Neural progenitor cell (in vitro differentiated cells): Measurements from ENCODE around the gene TMEM214. TPM values are rescaled to one million over a fixed set of nuclear protein-coding genes. Genes with fewer than 3 reads are reported as not detected.

Experiments used
- DNase-seq: peaks from one replicate; pipeline ENCODE4 v3.0.0-alpha.2; 2016; ENCODE audit warnings: low spot score
- H2AFZ ChIP-seq: fragments of 200-600 bp; sonication (generic); replicated peaks from 2 replicates; pipeline ENCODE4 v1.6.1; 2016; ENCODE audit warnings: antibody characterized with exemption
- H3F3A ChIP-seq: fragments of 200-600 bp; sonication (generic); 2 replicates; pipeline ENCODE4 v1.6.1; 2016; ENCODE audit warnings: antibody characterized with exemption, low read depth
- H3K27ac ChIP-seq: fragments of 200-600 bp; sonication (generic); 2 replicates; pipeline ENCODE4 v1.5.1; 2016; ENCODE audit warnings: mild to moderate bottlenecking
- H3K27me3 ChIP-seq: fragments of 200-600 bp; sonication (generic); 2 replicates; pipeline ENCODE4 v1.6.1; 2016; ENCODE audit warnings: mild to moderate bottlenecking, moderate library complexity
- H3K36me3 ChIP-seq: fragments of 200-600 bp; sonication (generic); 2 replicates; pipeline ENCODE4 v1.5.1; 2016
- H3K4me1 ChIP-seq: fragments of 200-600 bp; sonication (generic); 2 replicates; pipeline ENCODE4 v1.6.1; 2016; ENCODE audit warnings: mixed run types
- H3K4me2 ChIP-seq: fragments of 200-600 bp; sonication (generic); 2 replicates; pipeline ENCODE4 v1.6.1; 2016
- H3K4me3 ChIP-seq: fragments of 200-600 bp; sonication (generic); 2 replicates; pipeline ENCODE4 v1.5.1; 2016
- H3K79me2 ChIP-seq: fragments of 200-600 bp; sonication (generic); 2 replicates; pipeline ENCODE4 v1.6.1; 2016; ENCODE audit warnings: low read depth
- H3K9ac ChIP-seq: fragments of 200-600 bp; sonication (generic); 2 replicates; pipeline ENCODE4 v1.6.1; 2016
- H3K9me3 ChIP-seq: fragments of 200-600 bp; sonication (generic); 2 replicates; pipeline ENCODE4 v1.5.1; 2016; ENCODE audit warnings: low read depth
- H4K20me1 ChIP-seq: fragments of 200-600 bp; sonication (generic); 2 replicates; pipeline ENCODE4 v1.6.1; 2016; ENCODE audit warnings: low read depth
- H3K27ac Mint-ChIP-seq: 3 replicates; pipeline ENCODE4 v1.8.0; 2021; ENCODE audit warnings: mixed read lengths
- H3K27me3 Mint-ChIP-seq: 2 replicates; pipeline ENCODE4 v1.8.0; 2022; ENCODE audit warnings: low read depth, mild to moderate bottlenecking, inconsistent platforms, moderate library complexity, mixed read lengths; ENCODE audit not compliant: insufficient read depth
- H3K36me3 Mint-ChIP-seq: 3 replicates; pipeline ENCODE4 v1.8.0; 2021; ENCODE audit warnings: mixed read lengths
- H3K4me1 Mint-ChIP-seq: 3 replicates; pipeline ENCODE4 v1.8.0; 2021; ENCODE audit warnings: mixed read lengths
- H3K4me3 Mint-ChIP-seq: 3 replicates; pipeline ENCODE4 v1.8.0; 2021; ENCODE audit warnings: mild to moderate bottlenecking, moderate library complexity, mixed read lengths
- H3K9me3 Mint-ChIP-seq: 3 replicates; pipeline ENCODE4 v1.8.0; 2020; ENCODE audit warnings: mixed read lengths
- EZH2 ChIP-seq: fragments of 200-600 bp; sonication (generic); IDR thresholded peaks from 2 replicates; pipeline ENCODE4 v1.6.1; 2017; ENCODE audit warnings: antibody characterized with exemption, mild to moderate bottlenecking, moderate library complexity
- EZH2phosphoT487 ChIP-seq: fragments of 200-600 bp; sonication (generic); IDR thresholded peaks from 2 replicates; pipeline ENCODE4 v1.6.1; 2017; ENCODE audit warnings: antibody characterized with exemption
- total RNA-seq: library from RNA; depleted of rRNA; stranded (reverse); fragments of >200 nt; gene quantifications from 2 replicates; pipeline ENCODE4 v1.2.3, GENCODE V29; 2015; ENCODE audit warnings: low replicate concordance
- TF ChIP-seq, protein P1 (sequence below): fragments of 200-600 bp; sonication (generic); IDR thresholded peaks from 2 replicates; pipeline ENCODE4 v1.5.1; 2017; ENCODE audit warnings: antibody characterized with exemption, mild to moderate bottlenecking

Gene TMEM214
- total RNA-seq, 1 donor from 2014 or later = 18.1 TPM

DNA sequence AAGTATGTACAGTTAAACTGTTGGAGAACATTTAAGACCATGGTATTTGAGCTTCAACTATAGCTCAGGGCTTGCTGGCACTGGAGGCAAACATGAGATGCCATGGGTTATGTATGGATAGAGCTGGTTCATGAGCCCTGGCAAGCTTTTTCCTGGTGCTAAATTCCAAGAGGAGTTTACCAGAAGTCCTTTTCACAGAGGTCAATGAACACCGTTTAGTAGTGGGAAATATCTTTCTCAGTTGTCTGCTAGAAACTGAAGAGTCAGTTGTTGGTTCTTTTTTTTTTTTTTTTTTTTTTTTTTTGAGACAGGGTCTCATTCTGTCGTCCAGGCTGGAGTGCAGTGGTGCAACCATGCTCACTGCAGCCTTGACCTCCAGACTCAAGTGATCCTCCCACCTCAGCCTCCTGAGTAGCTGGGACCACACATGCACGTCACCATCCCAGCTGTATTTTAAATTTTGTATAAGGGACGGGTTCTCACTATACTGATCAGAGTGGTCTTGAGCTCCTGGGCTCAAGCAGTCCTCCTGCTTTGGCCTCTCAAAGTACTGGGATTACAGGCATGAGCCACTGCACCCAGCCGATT lies 55.2 kb downstream of the TMEM214 start:
- no peaks in the 10 kb centered on the region for H3K36me3 Mint-ChIP-seq
- peaks cover 19% of the 10 kb centered on the region for H3K27me3 ChIP-seq
- H3K4me3 Mint-ChIP-seq = peak overlapping the region; percentile 84
- TF ChIP-seq EZH2 (no peak), EZH2phosphoT487 (no peak)
- TF ChIP-seq, protein P1, sequence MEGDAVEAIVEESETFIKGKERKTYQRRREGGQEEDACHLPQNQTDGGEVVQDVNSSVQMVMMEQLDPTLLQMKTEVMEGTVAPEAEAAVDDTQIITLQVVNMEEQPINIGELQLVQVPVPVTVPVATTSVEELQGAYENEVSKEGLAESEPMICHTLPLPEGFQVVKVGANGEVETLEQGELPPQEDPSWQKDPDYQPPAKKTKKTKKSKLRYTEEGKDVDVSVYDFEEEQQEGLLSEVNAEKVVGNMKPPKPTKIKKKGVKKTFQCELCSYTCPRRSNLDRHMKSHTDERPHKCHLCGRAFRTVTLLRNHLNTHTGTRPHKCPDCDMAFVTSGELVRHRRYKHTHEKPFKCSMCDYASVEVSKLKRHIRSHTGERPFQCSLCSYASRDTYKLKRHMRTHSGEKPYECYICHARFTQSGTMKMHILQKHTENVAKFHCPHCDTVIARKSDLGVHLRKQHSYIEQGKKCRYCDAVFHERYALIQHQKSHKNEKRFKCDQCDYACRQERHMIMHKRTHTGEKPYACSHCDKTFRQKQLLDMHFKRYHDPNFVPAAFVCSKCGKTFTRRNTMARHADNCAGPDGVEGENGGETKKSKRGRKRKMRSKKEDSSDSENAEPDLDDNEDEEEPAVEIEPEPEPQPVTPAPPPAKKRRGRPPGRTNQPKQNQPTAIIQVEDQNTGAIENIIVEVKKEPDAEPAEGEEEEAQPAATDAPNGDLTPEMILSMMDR = no peak
- no peak overlapping the region for H2AFZ ChIP-seq
- no peaks in the 10 kb centered on the region for H3K36me3 ChIP-seq
- H3K27ac ChIP-seq = no peak overlapping the region
- H3F3A ChIP-seq = peaks cover 16% of the 10 kb centered on the region
- no peaks in the 10 kb centered on the region for H3K9me3 ChIP-seq
- H3K4me3 ChIP-seq = peak overlapping the region; percentile 61
- no peaks in the 10 kb centered on the region for H3K9me3 Mint-ChIP-seq
- H3K4me1 Mint-ChIP-seq = peaks cover 20% of the 10 kb centered on the region
- peaks cover 3% of the 10 kb centered on the region for H3K79me2 ChIP-seq
- H3K4me1 ChIP-seq = peaks cover 10% of the 10 kb centered on the region
- no peaks in the 10 kb centered on the region for H4K20me1 ChIP-seq
- peaks cover 6% of the 10 kb centered on the region for H3K27me3 Mint-ChIP-seq
- peak overlapping the region; percentile 97 for H3K4me2 ChIP-seq
- no peak overlapping the region for H3K9ac ChIP-seq
- no peak overlapping the region for H3K27ac Mint-ChIP-seq
- no peak for DNase-seq

DNA sequence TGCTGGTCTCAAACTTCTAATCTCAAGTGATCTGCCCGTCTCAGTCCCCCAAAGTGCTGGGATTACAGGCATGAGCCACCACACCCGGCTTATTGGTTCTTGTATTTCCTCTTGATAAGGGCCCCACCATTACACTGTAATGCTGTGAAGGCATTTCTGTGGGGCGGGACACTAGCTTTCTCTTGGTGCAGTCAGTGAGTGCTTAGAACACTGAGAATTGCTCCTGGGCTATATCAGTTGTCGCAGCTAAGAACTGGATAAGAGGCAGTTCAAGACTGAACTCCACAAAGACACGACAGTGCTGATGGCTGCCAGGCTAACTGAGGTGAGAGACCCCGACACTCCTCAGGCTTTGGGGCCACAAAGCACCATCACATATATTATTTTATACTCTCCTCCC lies 55.9 kb downstream of the TMEM214 start:
- no peak overlapping the region for H3K27ac Mint-ChIP-seq
- H3K27me3 Mint-ChIP-seq = peaks cover 6% of the 10 kb centered on the region
- H3K36me3 Mint-ChIP-seq = no peaks in the 10 kb centered on the region
- peaks cover 16% of the 10 kb centered on the region for H3F3A ChIP-seq
- no peak overlapping the region for H3K27ac ChIP-seq
- peaks cover 17% of the 10 kb centered on the region for H3K4me1 Mint-ChIP-seq
- TF ChIP-seq EZH2 (no peak), EZH2phosphoT487 (no peak)
- TF ChIP-seq, protein P1 = no peak
- H3K4me3 Mint-ChIP-seq = peak overlapping the region; percentile 38
- no peaks in the 10 kb centered on the region for H3K9me3 ChIP-seq
- H3K9ac ChIP-seq = no peak overlapping the region
- peaks cover 3% of the 10 kb centered on the region for H3K79me2 ChIP-seq
- peaks cover 19% of the 10 kb centered on the region for H3K27me3 ChIP-seq
- H3K9me3 Mint-ChIP-seq = no peaks in the 10 kb centered on the region
- DNase-seq = no peak
- no peak overlapping the region for H2AFZ ChIP-seq
- H3K4me2 ChIP-seq = no peak overlapping the region
- peaks cover 10% of the 10 kb centered on the region for H3K4me1 ChIP-seq
- H3K4me3 ChIP-seq = no peak overlapping the region
- H3K36me3 ChIP-seq = no peaks in the 10 kb centered on the region
- no peaks in the 10 kb centered on the region for H4K20me1 ChIP-seq

DNA sequence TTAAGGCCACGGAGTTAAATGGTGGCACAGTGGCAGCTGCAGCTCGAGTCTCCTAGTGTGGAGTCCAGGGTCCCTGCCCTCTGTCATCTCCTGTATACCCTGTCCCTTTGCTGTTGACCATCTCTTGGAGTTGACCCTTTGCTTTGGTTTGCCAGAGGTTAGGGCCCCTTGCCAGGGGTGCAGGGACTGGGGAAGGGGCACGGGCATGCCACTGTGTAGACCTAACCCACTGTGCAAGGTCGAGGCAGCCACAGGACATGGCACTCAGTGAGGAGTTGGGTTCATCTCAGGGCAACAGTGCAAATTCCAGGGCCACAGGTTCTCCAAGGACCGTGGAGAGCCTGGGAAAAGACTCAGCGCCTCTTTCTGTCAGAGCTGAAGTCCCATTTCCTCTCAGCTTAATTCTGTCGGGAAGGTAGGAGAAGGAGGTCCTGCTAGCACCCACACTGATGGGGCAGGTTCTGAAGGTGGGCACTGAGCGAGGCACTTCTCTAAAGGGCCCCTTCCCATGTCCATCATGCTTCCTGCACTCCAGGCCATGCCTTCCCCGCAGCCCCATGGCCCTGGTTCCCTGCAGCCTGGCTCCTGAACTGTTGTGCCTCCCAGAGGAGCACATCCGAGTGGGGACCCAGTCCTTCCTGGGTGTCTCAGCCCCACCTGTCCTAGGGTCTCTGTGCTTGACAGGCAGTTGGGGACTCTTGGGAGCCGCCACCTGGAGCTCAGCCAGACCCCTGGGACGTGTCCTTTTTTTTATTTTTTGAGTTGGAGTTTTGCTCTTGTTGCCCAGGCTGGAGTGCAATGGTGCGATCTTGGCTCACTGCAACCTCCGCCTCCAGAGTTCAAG lies 56.6 kb downstream of the TMEM214 start:
- H2AFZ ChIP-seq = no peak overlapping the region
- Mint-ChIP-seq H3K27ac (no peak overlapping the region), H3K36me3 (no peaks in the 10 kb centered on the region), H3K4me1 (peaks cover 14% of the 10 kb centered on the region), H3K4me3 (no peak overlapping the region), H3K9me3 (no peaks in the 10 kb centered on the region), H3K27me3 (peaks cover 6% of the 10 kb centered on the region)
- peaks cover 19% of the 10 kb centered on the region for H3K27me3 ChIP-seq
- TF ChIP-seq EZH2phosphoT487 (no peak), EZH2 (no peak)
- TF ChIP-seq, protein P1 = no peak
- H3K36me3 ChIP-seq = no peaks in the 10 kb centered on the region
- H3K4me2 ChIP-seq = no peak overlapping the region
- no peak overlapping the region for H3K27ac ChIP-seq
- H3K4me3 ChIP-seq = no peak overlapping the region
- peaks cover 10% of the 10 kb centered on the region for H3K4me1 ChIP-seq
- H3K9ac ChIP-seq = no peak overlapping the region
- H3K79me2 ChIP-seq = peaks cover 3% of the 10 kb centered on the region
- no peak for DNase-seq
- H3F3A ChIP-seq = peaks cover 16% of the 10 kb centered on the region
- no peaks in the 10 kb centered on the region for H4K20me1 ChIP-seq
- no peaks in the 10 kb centered on the region for H3K9me3 ChIP-seq

Other genes with a start within 250 kb of the TMEM214 start
- gene CENPA, start 246.9 kb upstream of the TMEM214 start, total RNA-seq = 42.8 and 55.0 TPM in 2 replicates
- gene DPYSL5, start 184.8 kb upstream of the TMEM214 start, total RNA-seq = 46.3 and 93.5 TPM in 2 replicates
- gene MAPRE3, start 62.3 kb upstream of the TMEM214 start, total RNA-seq = 3.1 and 6.2 TPM in 2 replicates
- gene AGBL5, start 18.7 kb downstream of the TMEM214 start, total RNA-seq = 68.3 and 84.7 TPM in 2 replicates
- gene OST4, start 38.7 kb downstream of the TMEM214 start, total RNA-seq = 84.6 and 256 TPM in 2 replicates
- gene EMILIN1, start 45.6 kb downstream of the TMEM214 start, total RNA-seq = 0.15 and 5.1 TPM in 2 replicates
- 3.3 and 5.0 TPM in 2 replicates for gene KHK, start 53.8 kb downstream of the TMEM214 start, total RNA-seq
- gene CGREF1, start 86.2 kb downstream of the TMEM214 start, total RNA-seq = 2.1 and 3.0 TPM in 2 replicates
- gene ABHD1, start 90.8 kb downstream of the TMEM214 start, total RNA-seq = 0.65 and 1.1 TPM in 2 replicates
- gene PREB, start 101.7 kb downstream of the TMEM214 start, total RNA-seq = 25.1 and 39.8 TPM in 2 replicates
- not detected in 2 replicates for gene PRR30, start 106.4 kb downstream of the TMEM214 start, total RNA-seq
- gene TCF23, start 116.0 kb downstream of the TMEM214 start, total RNA-seq = 0.03 TPM in 1 of 2 replicates, not detected in the other
- 133 and 142 TPM in 2 replicates for gene ATRAID, start 179.1 kb downstream of the TMEM214 start, total RNA-seq
- gene SLC5A6, start 179.3 kb downstream of the TMEM214 start, total RNA-seq = 42.8 and 88.9 TPM in 2 replicates
- 26.5 and 51.8 TPM in 2 replicates for gene CAD, start 184.4 kb downstream of the TMEM214 start, total RNA-seq
- 0.56 and 1.4 TPM in 2 replicates for gene SLC30A3, start 230.1 kb downstream of the TMEM214 start, total RNA-seq
- gene DNAJC5G, start 242.5 kb downstream of the TMEM214 start, total RNA-seq = not detected in 2 replicates
- gene TRIM54, start 249.5 kb downstream of the TMEM214 start, total RNA-seq = 0.12 TPM in 1 of 2 replicates, not detected in the other